HT1080 (cell line): ENCODE measurements around the gene BTBD1. TPM values are rescaled to one million over a fixed set of nuclear protein-coding genes. Genes with fewer than 3 reads are reported as not detected.
"Not testable (repeated sequence)": the region's sequence is repeated elsewhere in the genome, so short reads cannot be mapped to it uniquely, and the experiment has no call there.

Experiments used
- DNase-seq: peaks from one replicate; pipeline ENCODE4 v3.0.0-alpha.2; 2015; ENCODE audit warnings: low read depth
- total RNA-seq: library from RNA; depleted of rRNA; stranded (reverse); fragments of >200 nt; shearing (Covaris generic); gene quantifications from 2 replicates; pipeline ENCODE4 v1.2.3, GENCODE V29; 2014

The BTBD1 gene
- total RNA-seq, 1 experiment from 2014 or later, result 108 TPM

- DNase-seq, result no peak
Measured at GRCh38 chr15:83061680-83062079, 5.4 kb downstream of the BTBD1 start.

DNA sequence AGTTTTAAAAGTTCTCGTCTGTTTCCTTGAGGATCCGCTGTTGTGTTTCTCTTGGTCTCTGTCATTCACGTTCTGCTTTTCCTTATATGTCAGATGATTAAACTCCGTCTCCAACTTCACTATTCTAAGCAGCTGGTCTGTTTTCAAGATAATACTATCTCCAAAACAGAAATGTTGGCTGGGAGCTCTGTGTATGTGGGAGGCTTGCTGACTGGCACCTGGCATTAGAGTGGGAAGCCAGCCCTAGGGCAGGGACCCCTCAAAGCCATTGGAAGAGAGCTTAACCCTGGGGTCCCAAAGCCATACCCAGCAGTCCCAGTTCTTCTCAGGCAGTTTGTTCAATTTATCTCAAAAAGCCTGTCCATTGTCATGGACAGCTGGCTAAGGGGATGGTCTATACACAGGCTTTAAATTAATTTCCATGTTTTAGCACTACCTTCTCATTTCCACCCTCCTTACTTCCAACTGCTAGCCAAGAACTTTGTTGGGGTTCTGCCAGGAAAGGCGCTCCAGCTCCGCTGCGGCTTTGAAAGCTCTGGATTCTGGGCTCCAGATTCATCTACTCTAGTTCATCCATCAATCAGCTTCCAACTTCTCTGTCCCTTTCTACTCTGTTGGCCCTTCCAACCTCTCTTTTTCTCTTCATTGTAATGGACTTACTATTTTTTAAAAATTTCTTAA lies 9.2 kb downstream of the BTBD1 start:
- DNase-seq, result no peak

GRCh38 chr15:83057002-83057401 lies 10.1 kb downstream of the BTBD1 start:
- no peak for DNase-seq

GRCh38 chr15:83053151-83053550 lies 13.9 kb downstream of the BTBD1 start:
- peak; percentile 89 for DNase-seq

DNA sequence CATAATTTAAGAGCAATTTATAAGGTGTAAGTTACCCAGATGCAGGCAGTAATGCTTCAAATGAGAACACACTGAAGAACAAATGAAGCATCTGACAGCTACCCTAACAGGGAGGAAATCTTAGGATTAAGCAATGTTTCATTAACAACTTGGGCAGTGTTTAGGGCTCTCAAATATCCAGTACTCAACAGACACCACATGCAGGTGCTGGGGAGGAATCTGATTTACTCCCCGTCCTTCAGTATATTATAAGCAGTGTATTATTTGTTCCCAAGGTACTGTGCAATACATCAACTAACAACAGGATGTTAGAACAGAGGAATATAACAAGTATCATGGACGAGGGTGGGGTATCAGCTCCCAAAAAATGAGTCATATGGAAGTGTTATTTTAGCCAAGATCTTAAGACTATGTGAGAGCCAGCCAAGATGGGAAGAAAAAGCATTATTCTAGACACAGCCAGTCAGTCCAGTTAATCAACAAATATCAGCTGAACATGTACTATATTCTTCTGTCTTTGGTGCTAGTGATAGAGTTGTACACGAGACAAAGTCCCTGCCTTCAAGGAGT lies 20.4 kb downstream of the BTBD1 start:
- DNase-seq, result peak; percentile 62

DNA sequence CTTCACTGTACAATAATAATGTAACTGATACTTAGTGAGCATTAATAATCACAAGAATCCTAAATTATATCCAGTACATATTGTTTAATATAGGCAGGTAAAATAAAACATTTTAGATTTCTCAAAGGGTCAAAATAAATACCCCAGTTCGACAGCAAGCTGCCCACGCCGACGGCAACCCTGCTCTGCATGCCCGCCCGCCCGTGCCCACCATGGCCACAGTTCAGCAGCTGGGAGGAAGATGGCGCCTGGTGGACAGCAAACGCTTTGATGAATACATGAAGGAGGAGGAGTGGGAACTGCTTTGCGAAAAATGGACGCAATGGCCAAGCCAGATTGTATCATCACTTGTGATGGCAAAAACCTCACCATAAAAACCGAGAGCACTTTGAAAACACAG lies 22.9 kb downstream of the BTBD1 start:
- no peak for DNase-seq

- DNase-seq, result no peak
Measured at GRCh38 chr15:83039206-83039605, 27.8 kb downstream of the BTBD1 start.

GRCh38 chr15:83036253-83036652 lies 30.8 kb downstream of the BTBD1 start:
- no peak for DNase-seq

GRCh38 chr15:83031234-83031633 lies 35.8 kb downstream of the BTBD1 start:
- DNase-seq, result not testable (repeated sequence)

DNA sequence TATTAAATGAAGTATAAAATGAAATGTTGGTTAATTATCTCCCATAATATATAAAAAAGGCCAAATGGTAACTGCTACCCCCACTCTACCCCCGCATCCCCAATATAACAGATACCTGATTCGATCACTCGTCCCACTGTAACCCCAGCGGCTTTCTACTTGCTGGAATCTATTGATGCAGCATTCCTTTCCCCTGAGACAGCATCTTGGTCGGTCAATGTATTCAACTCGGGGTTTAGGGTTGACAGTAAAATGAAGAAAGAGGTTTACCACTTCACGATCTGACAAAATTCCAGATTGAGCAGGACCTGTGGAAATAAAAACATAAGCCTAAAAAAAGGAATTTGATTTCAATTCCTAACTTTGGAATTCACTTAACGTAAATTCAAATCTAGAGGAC lies 37.0 kb downstream of the BTBD1 start:
- DNase-seq, result peak; percentile 36

DNA sequence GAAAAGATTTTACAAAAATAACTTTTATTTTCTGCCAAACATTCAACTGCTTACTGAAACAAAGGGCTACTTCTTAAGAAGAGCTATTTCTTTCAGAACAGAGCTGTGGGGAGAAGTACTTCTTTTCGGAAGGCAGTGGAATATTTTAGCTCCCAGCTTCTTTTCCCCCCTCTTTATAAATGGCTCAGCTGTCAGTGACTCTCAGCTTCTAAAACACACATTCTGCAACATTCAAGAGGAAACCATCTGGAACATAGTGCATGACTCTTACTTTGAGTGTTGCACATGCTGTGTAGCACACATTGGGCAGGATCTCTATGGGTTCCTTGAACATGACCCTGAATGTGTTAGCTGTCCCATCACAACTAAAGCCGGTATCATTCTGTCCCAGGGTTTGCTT lies 48.6 kb downstream of the BTBD1 start:
- DNase-seq, result no peak

GRCh38 chr15:83016906-83017305 lies 50.1 kb downstream of the BTBD1 start:
- DNase-seq, result no peak

GRCh38 chr15:83015361-83015760 lies 51.7 kb downstream of the BTBD1 start:
- DNase-seq, result no peak

DNA sequence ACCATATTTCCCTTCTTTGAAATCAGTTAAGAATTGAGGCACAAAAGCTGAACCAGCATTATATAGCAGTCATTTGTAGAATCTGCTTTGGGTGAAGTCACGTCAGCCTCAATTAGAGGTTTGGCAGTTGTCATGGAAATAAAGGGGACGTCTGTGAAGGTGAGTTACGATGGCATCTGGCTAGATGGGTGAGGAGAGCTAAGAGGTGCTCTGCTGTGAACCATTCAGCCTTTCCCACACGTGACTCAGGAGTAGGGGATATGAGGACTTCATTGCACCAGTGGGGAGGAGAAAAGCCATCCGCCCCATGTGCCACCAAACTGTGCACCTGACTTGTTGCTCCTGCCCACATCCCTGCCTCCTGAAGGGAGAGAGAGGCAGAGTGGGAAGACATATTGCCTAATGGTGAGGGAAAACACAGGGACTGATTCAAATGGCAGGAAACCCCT lies 52.8 kb downstream of the BTBD1 start:
- DNase-seq, result no peak

- DNase-seq, result no peak
Measured at GRCh38 chr15:83012636-83013035, 54.4 kb downstream of the BTBD1 start.

GRCh38 chr15:83012076-83012426 lies 55.0 kb downstream of the BTBD1 start:
- no peak for DNase-seq

- DNase-seq, result peak; percentile 88
Measured at GRCh38 chr15:83011271-83012075, 55.6 kb downstream of the BTBD1 start, which contains the start of gene C15orf40. C15orf40 (minus strand) TSS chr15:83011639; CDS start chr15:83011607, 32 bp downstream.

DNA sequence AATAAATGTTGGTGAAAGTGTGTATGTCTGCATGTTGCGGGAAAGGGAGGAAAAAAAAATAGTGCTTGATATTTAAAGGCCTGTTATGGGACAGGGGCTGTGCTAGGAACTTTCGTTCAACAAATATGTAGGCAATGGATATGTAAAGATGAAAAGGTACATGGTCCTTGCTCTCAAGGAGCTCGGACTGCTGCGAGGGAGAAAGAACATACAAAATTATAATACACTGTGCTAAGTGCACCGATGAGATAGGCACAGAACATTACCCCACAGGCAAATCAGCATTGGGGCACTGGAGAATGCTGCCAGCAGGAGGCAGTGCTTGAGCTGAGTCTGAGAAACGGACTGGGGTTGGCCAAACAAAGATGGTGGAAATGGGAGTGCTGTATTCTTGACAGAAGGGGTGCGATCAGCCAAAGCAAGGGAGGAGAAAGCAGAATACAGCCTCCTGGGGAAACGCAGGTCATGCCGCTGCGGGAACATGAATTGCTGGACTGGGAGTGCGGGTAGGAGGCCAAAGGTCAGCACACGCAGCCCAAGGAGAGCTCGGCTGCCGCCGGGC lies 56.3 kb downstream of the BTBD1 start:
- peak; percentile 68 for DNase-seq

DNA sequence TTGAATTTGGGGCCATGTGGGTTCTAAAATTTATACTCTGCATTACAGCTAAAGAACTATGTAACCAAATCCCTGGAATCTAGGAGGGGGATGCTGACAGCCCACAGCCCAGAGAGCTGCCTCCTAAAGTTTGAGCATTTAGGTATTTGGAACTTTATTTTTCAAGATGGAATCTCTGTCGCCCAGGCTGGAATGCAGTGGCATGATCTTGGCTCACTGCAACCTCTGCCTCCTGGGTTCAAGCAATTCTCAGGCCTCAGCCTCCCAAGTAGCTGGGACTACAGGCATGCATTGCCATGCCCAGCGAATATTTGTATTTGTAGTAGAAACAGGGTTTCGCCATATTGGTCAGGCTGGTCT lies 66.4 kb downstream of the BTBD1 start:
- not testable (repeated sequence) for DNase-seq

DNA sequence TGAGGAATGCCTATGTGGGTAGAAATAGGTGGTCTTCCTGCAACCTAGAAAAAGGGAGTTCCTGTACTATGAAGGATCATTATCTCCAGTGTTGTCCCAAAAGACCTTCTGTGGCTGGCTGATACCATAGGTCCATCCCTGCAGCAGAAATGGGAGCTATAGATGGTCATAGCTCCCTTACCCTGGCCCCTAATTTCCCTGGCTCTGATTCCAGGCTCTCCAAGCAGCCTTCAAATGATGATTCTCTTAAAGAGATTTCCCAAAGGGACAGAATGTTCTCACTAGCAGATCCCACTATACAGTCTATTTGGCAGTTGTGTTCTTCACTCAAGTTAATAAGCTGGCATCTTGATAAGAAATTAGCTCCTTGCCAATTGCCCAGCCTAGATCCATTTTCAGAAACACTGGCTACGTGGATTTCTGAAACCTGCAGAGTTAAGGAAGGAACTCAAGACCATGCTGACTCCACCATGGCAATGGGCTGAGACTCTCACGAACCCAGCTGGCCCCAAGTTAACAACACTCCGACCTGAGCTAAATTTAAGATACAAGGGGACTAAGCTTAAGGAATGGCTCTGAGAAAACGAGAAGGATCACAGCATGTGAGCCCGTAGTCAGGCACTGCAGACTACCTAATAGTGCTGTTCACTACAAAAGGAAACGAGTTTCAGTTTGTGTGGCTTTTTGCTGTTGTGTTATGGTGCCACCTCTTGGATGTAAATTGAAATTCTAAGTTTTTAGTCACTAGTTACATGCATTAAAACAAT lies 67.0 kb downstream of the BTBD1 start:
- peak; percentile 60 for DNase-seq

GRCh38 chr15:82999426-82999825 lies 67.6 kb downstream of the BTBD1 start:
- DNase-seq, result no peak
